GM19043 (cell line): ENCODE results near the gene MUS81.

Source experiments
- ATAC-seq: cut with Tn5 transposase; IDR thresholded peaks from one replicate; pipeline ENCODE4 v1.9.1; 2021; ENCODE audit warnings: low read depth; ENCODE audit not compliant: unreplicated experiment

MUS81 gene

GRCh38 chr11:65871811-65872548 is 11.7 kb downstream of the MUS81 start:
- ATAC-seq = no peak

- no peak for ATAC-seq
Observed at GRCh38 chr11:65872586-65873317, 12.5 kb downstream of the MUS81 start, which contains the start of gene EFEMP2. TSS of gene EFEMP2 (minus strand) at chr11:65872800. CDS start at chr11:65872354, 446 bp downstream.

- ATAC-seq = peak; percentile 72
Observed at GRCh38 chr11:65873318-65874156, 13.3 kb downstream of the MUS81 start.

GRCh38 chr11:65879617-65880016 is 19.4 kb downstream of the MUS81 start, which contains the start of gene CTSW:
TSS of gene CTSW (plus strand) at chr11:65879837. CDS start at chr11:65879855, 18 bp downstream.
- ATAC-seq = no peak

GRCh38 chr11:65880027-65880426 is 19.8 kb downstream of the MUS81 start:
- ATAC-seq = no peak

- no peak for ATAC-seq
Observed at GRCh38 chr11:65880844-65881421, 20.7 kb downstream of the MUS81 start.

- no peak for ATAC-seq
Observed at GRCh38 chr11:65882120-65883057, 22.2 kb downstream of the MUS81 start.

- no peak for ATAC-seq
Observed at GRCh38 chr11:65883058-65883761, 23.0 kb downstream of the MUS81 start.

GRCh38 chr11:65883786-65884715 is 23.8 kb downstream of the MUS81 start:
- no peak for ATAC-seq

- ATAC-seq = no peak
Observed at GRCh38 chr11:65884716-65885092, 24.5 kb downstream of the MUS81 start.

GRCh38 chr11:65885231-65885630 is 25.0 kb downstream of the MUS81 start:
- ATAC-seq = no peak

GRCh38 chr11:65885808-65886536 is 25.7 kb downstream of the MUS81 start:
- ATAC-seq = no peak

- no peak for ATAC-seq
Observed at GRCh38 chr11:65886826-65887722, 26.8 kb downstream of the MUS81 start.

- ATAC-seq = no peak
Observed at GRCh38 chr11:65887723-65888162, 27.5 kb downstream of the MUS81 start.

- ATAC-seq = no peak
Observed at GRCh38 chr11:65888163-65888814, 28.1 kb downstream of the MUS81 start, which contains the start of gene FIBP. TSS of gene FIBP (minus strand) at chr11:65888471. CDS start at chr11:65888418, 53 bp downstream.
